Naive thymus-derived CD4-positive, alpha-beta T cell (primary cell): Measurements from ENCODE around the gene USP37. TPM values are rescaled to one million over a fixed set of nuclear protein-coding genes. Genes with fewer than 3 reads are reported as not detected.
A peak's percentile ranks its signal among the peaks of the same experiment; 100 is the strongest.

Source experiments
- ATAC-seq: fragments of 150-1000 bp; cut with Tn5 transposase; 2 replicates; pipeline ENCODE4 v1.10.0; 2021; ENCODE audit warnings: mild to moderate bottlenecking, moderate library complexity
- CTCF ChIA-PET: fragments of 350-600 bp; sonication (Branson Sonifier 250); formaldehyde crosslinking; loops from one replicate; lab custom pipeline; 2021; ENCODE audit warnings: antibody characterized with exemption; lab: Charles Lee
- POLR2A ChIA-PET: fragments of 350-600 bp; sonication (Branson Sonifier 250); formaldehyde crosslinking; loops from one replicate; lab custom pipeline; 2021; ENCODE audit warnings: antibody characterized with exemption, inconsistent platforms; lab: Charles Lee
- DNase-seq, 9 donors: peaks; one replicate each; pipeline versions ENCODE4 v3.0.0 to v3.0.0-alpha.2; 2020 to 2022; ENCODE audit warnings: mixed read lengths in 1 of 9
- H3K27ac ChIP-seq: one replicate; pipeline ENCODE4 v1.7.0; 2013; ENCODE audit warnings: mild to moderate bottlenecking, low read depth, low read length, moderate library complexity
- H3K27me3 ChIP-seq, 2 donors: one replicate each; pipeline ENCODE4 v1.7.0; 2013; ENCODE audit warnings: low read length in 2 of 2, mild to moderate bottlenecking in 2 of 2, moderate library complexity in 2 of 2; ENCODE audit not compliant: control insufficient read depth in 2 of 2, insufficient read depth in 2 of 2
- H3K36me3 ChIP-seq, 3 experiments: 1 replicate in 2 of 3; 2 replicates in 1 of 3; pipeline ENCODE4 v1.7.0; 2013; ENCODE audit warnings: low read length in 3 of 3, mild to moderate bottlenecking in 3 of 3, moderate library complexity in 1 of 3; ENCODE audit not compliant: insufficient read depth in 3 of 3, control insufficient read depth in 2 of 3
- H3K4me1 ChIP-seq, 2 donors: one replicate each; pipeline ENCODE4 v1.7.0; 2013; ENCODE audit warnings: low read length in 2 of 2, mild to moderate bottlenecking in 2 of 2, moderate library complexity in 1 of 2; ENCODE audit not compliant: control insufficient read depth in 2 of 2, insufficient read depth in 2 of 2
- H3K4me3 ChIP-seq: 2 replicates; pipeline ENCODE4 v1.7.0; 2013; ENCODE audit warnings: mild to moderate bottlenecking, low read length
- H3K9me3 ChIP-seq, 3 experiments: 1 replicate in 2 of 3; 2 replicates in 1 of 3; pipeline ENCODE4 v1.7.0; 2013; ENCODE audit warnings: low read length in 3 of 3; ENCODE audit not compliant: control insufficient read depth in 2 of 3
- H3K27ac Mint-ChIP-seq, 9 donors: one replicate each; pipeline ENCODE4 v1.8.0; 2020 to 2022; ENCODE audit warnings: mixed read lengths in 9 of 9, mild to moderate bottlenecking in 8 of 9, moderate library complexity in 5 of 9, inconsistent platforms in 2 of 9
- H3K27me3 Mint-ChIP-seq, 5 donors: one replicate each; pipeline ENCODE4 v1.8.0; 2021 to 2022; ENCODE audit warnings: mixed read lengths in 5 of 5, mild to moderate bottlenecking in 1 of 5
- H3K36me3 Mint-ChIP-seq, 5 donors: one replicate each; pipeline ENCODE4 v1.8.0; 2020 to 2022; ENCODE audit warnings: mixed read lengths in 5 of 5, mild to moderate bottlenecking in 3 of 5, inconsistent platforms in 1 of 5
- H3K4me1 Mint-ChIP-seq, 7 donors: one replicate each; pipeline ENCODE4 v1.8.0; 2020 to 2022; ENCODE audit warnings: mixed read lengths in 7 of 7, mild to moderate bottlenecking in 3 of 7, inconsistent platforms in 1 of 7
- H3K4me3 Mint-ChIP-seq, 10 donors: one replicate each; pipeline ENCODE4 v1.8.0; 2020 to 2022; ENCODE audit warnings: mild to moderate bottlenecking in 10 of 10, mixed read lengths in 10 of 10, moderate library complexity in 6 of 10, inconsistent platforms in 2 of 10
- H3K9me3 Mint-ChIP-seq, 11 donors: one replicate each; pipeline ENCODE4 v1.8.0; 2020 to 2022; ENCODE audit warnings: mixed read lengths in 11 of 11, mild to moderate bottlenecking in 4 of 11, inconsistent platforms in 1 of 11, moderate library complexity in 1 of 11
- intact Hi-C, 2 donors: fragments of 100-400 bp; cut with micrococcal nuclease; formaldehyde crosslinking; loops; one replicate each; pipeline ENCODE4 v1.15.1; 2023
- polyA plus RNA-seq, 2 donors: library from polyadenylated mRNA; unstranded; fragments of 300-500 nt; fragmentation: Illumina TruSeq; gene quantifications; one replicate each; pipeline ENCODE4 v1.2.3, GENCODE V29; 2021
- total RNA-seq, 6 experiments: library from RNA in 5 of 6; stranded (reverse) in 5 of 6; gene quantifications; 1 replicate in 5 of 6; 2 replicates in 1 of 6; pipeline ENCODE4 v1.2.3 and lab custom pipeline; 2021 to 2026

The USP37 gene, protein sequence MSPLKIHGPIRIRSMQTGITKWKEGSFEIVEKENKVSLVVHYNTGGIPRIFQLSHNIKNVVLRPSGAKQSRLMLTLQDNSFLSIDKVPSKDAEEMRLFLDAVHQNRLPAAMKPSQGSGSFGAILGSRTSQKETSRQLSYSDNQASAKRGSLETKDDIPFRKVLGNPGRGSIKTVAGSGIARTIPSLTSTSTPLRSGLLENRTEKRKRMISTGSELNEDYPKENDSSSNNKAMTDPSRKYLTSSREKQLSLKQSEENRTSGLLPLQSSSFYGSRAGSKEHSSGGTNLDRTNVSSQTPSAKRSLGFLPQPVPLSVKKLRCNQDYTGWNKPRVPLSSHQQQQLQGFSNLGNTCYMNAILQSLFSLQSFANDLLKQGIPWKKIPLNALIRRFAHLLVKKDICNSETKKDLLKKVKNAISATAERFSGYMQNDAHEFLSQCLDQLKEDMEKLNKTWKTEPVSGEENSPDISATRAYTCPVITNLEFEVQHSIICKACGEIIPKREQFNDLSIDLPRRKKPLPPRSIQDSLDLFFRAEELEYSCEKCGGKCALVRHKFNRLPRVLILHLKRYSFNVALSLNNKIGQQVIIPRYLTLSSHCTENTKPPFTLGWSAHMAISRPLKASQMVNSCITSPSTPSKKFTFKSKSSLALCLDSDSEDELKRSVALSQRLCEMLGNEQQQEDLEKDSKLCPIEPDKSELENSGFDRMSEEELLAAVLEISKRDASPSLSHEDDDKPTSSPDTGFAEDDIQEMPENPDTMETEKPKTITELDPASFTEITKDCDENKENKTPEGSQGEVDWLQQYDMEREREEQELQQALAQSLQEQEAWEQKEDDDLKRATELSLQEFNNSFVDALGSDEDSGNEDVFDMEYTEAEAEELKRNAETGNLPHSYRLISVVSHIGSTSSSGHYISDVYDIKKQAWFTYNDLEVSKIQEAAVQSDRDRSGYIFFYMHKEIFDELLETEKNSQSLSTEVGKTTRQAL
- total RNA-seq, result 10 to 100 TPM; 16.6 to 36.3 (median 28.1) TPM
- polyA plus RNA-seq, result 10 to 100 TPM; 10.1 to 15.1 TPM
- total RNA-seq (lab: John Stamatoyannopoulos, UW), result 76.1 reads per million, percentile 79 among the genes with 10 or more reads in this experiment

GRCh38 chr2:218568190-218569037 is at the start of gene USP37, which contains the start of gene CNOT9:
Gene USP37, minus strand, starts transcription at chr2:218568351. Its CDS starts 9,698 bp downstream, at chr2:218558653.
Gene CNOT9, plus strand, starts transcription at chr2:218568839. Its CDS starts 116 bp downstream, at chr2:218568955.
- Histone ChIP-seq H3K4me1 (peaks cover 22 to 31% of the 10 kb centered on the region in 2 donors), H3K9me3 (no peaks in the 10 kb centered on the region), H3K27me3 (no peaks in the 10 kb centered on the region), H3K27ac (peak within 1 kb of the TSS; percentile 96), H3K4me3 (peak within 1 kb of the TSS; percentile 78), H3K36me3 (peaks cover 0 to 6% (median 5%) of the 10 kb centered on the region in 3 experiments)
- ChIA-PET CTCF (no interaction called here), POLR2A (interaction anchor here (0.6 to 1.1 kb wide), 6 partner anchors 9 to 527 kb away, joined by 3 to 4 read pairs (median 3); no protein-coding TSS in a partner anchor)
- Mint-ChIP-seq H3K4me1 (peaks cover 45 to 73% (median 64%) of the 10 kb centered on the region in 7 donors), H3K36me3 (peaks cover 0 to 31% (median 6%) of the 10 kb centered on the region in 5 donors), H3K27ac (peak within 1 kb of the TSS; percentile 97 to 100 (median 99)), H3K9me3 (no peaks in the 10 kb centered on the region), H3K27me3 (no peaks in the 10 kb centered on the region), H3K4me3 (peak within 1 kb of the TSS; percentile 90 to 100 (median 98))
- ATAC-seq (peak; percentile 95), DNase-seq (peak; percentile 99 to 100 (median 100))
- intact Hi-C loops, result loop anchor here (1.0 to 10.0 kb wide), 21 partner anchors 14 to 974 kb away; partner anchors contain the start of genes AAMP (in 2 of the 2), ARPC2 (in 2 of the 2), BCS1L (in 2 of the 2) and DNAJB2 (in 2 of the 2)

- Histone ChIP-seq H3K36me3 (no peaks in the 10 kb centered on the region), H3K27ac (no peak overlapping the region), H3K9me3 (no peaks in the 10 kb centered on the region), H3K27me3 (no peaks in the 10 kb centered on the region), H3K4me1 (no peaks in the 10 kb centered on the region), H3K4me3 (no peak overlapping the region)
- no peaks in the 10 kb centered on the region for H3K9me3 Mint-ChIP-seq
- H3K27me3 Mint-ChIP-seq, result peaks cover 0 to 4% (median 0%) of the 10 kb centered on the region in 5 donors
- ATAC-seq (no peak), DNase-seq (no peak)
- no peaks in the 10 kb centered on the region for H3K36me3 Mint-ChIP-seq
- peaks cover 0 to 2% (median 0%) of the 10 kb centered on the region in 7 donors for H3K4me1 Mint-ChIP-seq
- POLR2A ChIA-PET, result interaction anchor here (0.6 kb wide), 1 partner anchor 257 kb away, joined by 3 read pairs; no protein-coding TSS in a partner anchor
- H3K27ac Mint-ChIP-seq, result no peak overlapping the region
- no peak overlapping the region for H3K4me3 Mint-ChIP-seq
- CTCF ChIA-PET, result no interaction called here
- intact Hi-C loops, result no loop called here
These were observed 47.7 kb upstream of the USP37 start for GRCh38 chr2:218615868-218616315.

GRCh38 chr2:218607436-218608115 is 39.4 kb upstream of the USP37 start, which contains the start of gene PLCD4:
Gene PLCD4, plus strand, starts transcription at chr2:218607899. Its CDS starts 7,841 bp downstream, at chr2:218615740.
- no peak for DNase-seq
- H3K27me3 Mint-ChIP-seq, result peaks cover 13 to 22% (median 15%) of the 10 kb centered on the region in 5 donors
- H3K27me3 ChIP-seq, result no peaks in the 10 kb centered on the region
- ChIA-PET CTCF (interaction anchor here (0.6 kb wide), 2 partner anchors 37 to 471 kb away, joined by 3 to 4 read pairs; no protein-coding TSS in a partner anchor), POLR2A (interaction anchor here (0.7 kb wide), 1 partner anchor 15 kb away, joined by 4 read pairs; no protein-coding TSS in a partner anchor)
- H3K4me3 Mint-ChIP-seq, result no peak within 1 kb of the TSS
- no peaks in the 10 kb centered on the region for H3K4me1 ChIP-seq
- no peak for ATAC-seq
- no peaks in the 10 kb centered on the region for H3K36me3 Mint-ChIP-seq
- intact Hi-C loops, result no loop called here
- H3K4me1 Mint-ChIP-seq, result no peaks in the 10 kb centered on the region
- no peaks in the 10 kb centered on the region for H3K9me3 Mint-ChIP-seq
- H3K36me3 ChIP-seq, result no peaks in the 10 kb centered on the region
- H3K4me3 ChIP-seq, result no peak within 1 kb of the TSS
- H3K27ac ChIP-seq, result no peak within 1 kb of the TSS
- no peak within 1 kb of the TSS for H3K27ac Mint-ChIP-seq
- H3K9me3 ChIP-seq, result no peaks in the 10 kb centered on the region

- ATAC-seq, result no peak
- H3K4me1 Mint-ChIP-seq, result peaks cover 0 to 2% (median 0%) of the 10 kb centered on the region in 7 donors
These were observed 37.3 kb upstream of the USP37 start for GRCh38 chr2:218605432-218605831.

DNA sequence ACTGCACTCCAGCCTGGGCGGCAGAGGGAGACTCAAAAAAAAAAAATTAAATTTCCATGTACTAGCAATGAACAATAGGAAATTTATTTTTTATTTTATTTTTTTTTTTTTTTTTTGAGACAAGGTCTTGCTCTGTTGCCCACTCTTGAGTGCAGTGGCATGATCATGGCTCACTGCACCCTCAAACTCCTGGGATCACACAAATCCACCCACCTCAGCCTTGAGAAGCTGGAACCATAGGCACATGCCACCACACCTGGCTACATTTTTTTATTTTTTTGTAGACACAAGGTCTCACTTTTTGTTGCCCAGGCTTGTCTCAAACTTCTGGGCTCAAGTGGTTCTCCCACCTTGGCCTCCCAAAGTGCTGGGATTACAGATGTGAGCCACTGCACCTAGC is 17.4 kb upstream of the USP37 start:
- intact Hi-C loops, result no loop called here
- ATAC-seq (no peak), DNase-seq (no peak)
- H3K27me3 ChIP-seq, result no peaks in the 10 kb centered on the region
- H3K4me1 ChIP-seq, result no peaks in the 10 kb centered on the region
- Mint-ChIP-seq H3K27me3 (no peaks in the 10 kb centered on the region), H3K36me3 (peaks cover 4 to 41% (median 29%) of the 10 kb centered on the region in 5 donors), H3K27ac (peak overlapping the region in 1 of 9 donors; percentile 11), H3K9me3 (no peaks in the 10 kb centered on the region), H3K4me1 (peaks cover 0 to 23% (median 3%) of the 10 kb centered on the region in 7 donors), H3K4me3 (no peak overlapping the region)
- H3K36me3 ChIP-seq, result peaks cover 14 to 80% (median 19%) of the 10 kb centered on the region in 3 experiments
- no peaks in the 10 kb centered on the region for H3K9me3 ChIP-seq
- ChIA-PET CTCF (no interaction called here), POLR2A (no interaction called here)
- H3K27ac ChIP-seq, result no peak overlapping the region
- H3K4me3 ChIP-seq, result no peak overlapping the region

More at GRCh38 chr2:218605432-218605831, 37.3 kb upstream of the USP37 start:
- Histone ChIP-seq H3K4me3 (no peak overlapping the region), H3K9me3 (no peaks in the 10 kb centered on the region), H3K4me1 (no peaks in the 10 kb centered on the region), H3K27ac (no peak overlapping the region), H3K36me3 (no peaks in the 10 kb centered on the region), H3K27me3 (no peaks in the 10 kb centered on the region)
- Mint-ChIP-seq H3K4me3 (no peak overlapping the region), H3K27ac (no peak overlapping the region), H3K36me3 (no peaks in the 10 kb centered on the region), H3K27me3 (peaks cover 13 to 18% (median 15%) of the 10 kb centered on the region in 5 donors), H3K9me3 (no peaks in the 10 kb centered on the region)
- POLR2A ChIA-PET, result no interaction called here
- CTCF ChIA-PET, result no interaction called here
- DNase-seq, result no peak
- intact Hi-C loops, result no loop called here
